ENCODE measurements around the gene BAZ2B.

Gene BAZ2B

DNA sequence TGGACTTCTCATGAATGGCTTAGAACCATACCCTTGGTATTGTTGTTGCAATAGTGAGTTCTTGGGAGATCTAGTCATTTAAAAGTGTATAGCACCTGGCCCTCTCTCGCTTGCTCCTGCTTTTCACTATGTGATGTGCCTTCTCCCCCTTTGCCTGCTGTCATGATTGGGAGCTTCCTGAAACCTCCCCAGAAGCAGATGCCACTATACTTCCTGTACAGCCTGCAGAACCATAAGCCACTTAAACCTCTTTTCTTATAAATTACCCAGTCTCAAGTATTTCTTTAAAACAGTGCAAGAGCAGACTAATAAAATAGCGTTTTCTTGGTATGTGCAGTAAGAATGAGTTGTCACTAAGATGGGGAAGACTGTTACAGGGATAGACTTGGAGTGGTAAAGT lies 31.6 kb downstream of the BAZ2B start:
- DNase-seq: no peak

GRCh38 chr2:159573846-159574606 lies 42.3 kb downstream of the BAZ2B start:
- no peak for DNase-seq

DNA sequence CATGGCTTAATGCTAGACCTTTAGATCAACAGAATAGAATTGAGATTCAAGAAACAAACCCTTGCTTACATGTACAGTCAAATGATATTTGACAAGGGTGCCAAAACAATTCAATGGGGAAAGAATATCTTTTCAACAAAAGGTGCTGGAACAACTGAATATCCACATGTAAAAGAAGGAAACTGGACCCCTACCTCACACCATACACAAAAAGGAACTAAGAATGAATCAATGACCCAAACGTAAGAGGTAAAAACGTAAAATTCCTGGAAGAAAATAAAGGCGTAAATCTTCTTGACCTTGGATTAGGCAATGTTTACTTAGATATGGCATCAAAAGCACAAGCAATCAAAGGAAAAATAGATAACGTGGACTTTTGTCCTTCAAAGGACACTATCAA lies 43.1 kb downstream of the BAZ2B start:
- no peak for DNase-seq

DNA sequence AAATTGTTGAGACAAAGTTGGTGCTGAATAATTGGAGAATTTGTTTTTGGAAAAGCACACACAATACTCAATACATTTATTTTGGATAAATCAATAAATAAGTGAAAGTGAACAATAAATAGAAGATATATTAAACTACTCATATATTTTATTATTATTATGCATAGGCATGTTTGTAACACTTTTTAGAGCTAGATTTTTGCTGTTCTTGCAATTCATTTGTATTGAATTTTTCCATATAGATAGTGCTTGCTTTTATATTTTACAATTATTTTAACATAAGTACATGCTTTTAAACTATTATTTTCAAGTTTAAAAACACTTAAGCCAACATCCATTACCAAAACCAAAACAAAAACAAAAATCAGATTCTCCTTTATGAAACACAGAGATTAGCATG lies 43.9 kb downstream of the BAZ2B start:
- no peak for DNase-seq

- DNase-seq: no peak
Observed at GRCh38 chr2:159571540-159572260, 44.6 kb downstream of the BAZ2B start.

DNA sequence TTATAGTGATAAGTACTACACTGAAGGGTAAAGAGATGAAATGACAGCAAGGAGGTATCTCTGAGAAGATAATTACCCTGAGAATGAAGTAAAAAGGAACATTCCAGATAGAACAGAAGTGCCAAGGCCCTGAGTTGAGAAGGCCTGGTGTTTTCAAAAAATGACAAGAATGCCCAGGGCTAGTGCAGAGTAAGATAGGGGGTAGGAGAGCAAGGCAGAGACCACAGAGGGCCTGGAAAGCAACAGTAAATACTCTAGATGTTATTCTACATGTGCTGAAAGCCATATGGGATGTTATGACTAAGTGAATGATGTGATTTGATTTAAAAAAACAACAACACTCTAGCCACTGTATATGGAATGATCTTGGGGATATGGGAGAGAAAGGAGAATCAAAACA lies 52.3 kb downstream of the BAZ2B start:
- DNase-seq: no peak

- DNase-seq: no peak
Observed at GRCh38 chr2:159562248-159562647, 54.1 kb downstream of the BAZ2B start.

- DNase-seq: no peak
Observed at GRCh38 chr2:159561786-159562185, 54.6 kb downstream of the BAZ2B start.

DNA sequence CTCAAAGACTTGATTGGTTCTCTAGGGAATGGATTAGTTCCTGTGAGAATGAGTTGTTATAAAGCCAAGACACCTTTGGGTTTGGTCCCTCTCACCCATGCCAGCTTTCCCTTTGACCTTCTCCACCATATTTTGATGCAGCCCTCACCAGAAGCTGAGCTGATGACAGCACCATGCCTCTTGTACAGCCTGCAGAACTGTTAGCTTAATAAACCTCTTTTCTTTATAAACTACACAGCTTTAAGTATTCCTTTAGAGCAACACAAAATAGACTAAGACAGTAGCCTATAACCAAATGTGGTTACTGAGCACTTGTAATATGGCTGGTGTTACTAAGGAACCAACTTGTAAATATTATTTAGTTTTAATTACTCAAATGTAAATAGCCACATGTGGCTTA lies 55.1 kb downstream of the BAZ2B start:
- DNase-seq: no peak

- no peak for DNase-seq
Observed at GRCh38 chr2:159559034-159559433, 57.3 kb downstream of the BAZ2B start.

GRCh38 chr2:159558479-159558878 lies 57.9 kb downstream of the BAZ2B start:
- DNase-seq: no peak

DNA sequence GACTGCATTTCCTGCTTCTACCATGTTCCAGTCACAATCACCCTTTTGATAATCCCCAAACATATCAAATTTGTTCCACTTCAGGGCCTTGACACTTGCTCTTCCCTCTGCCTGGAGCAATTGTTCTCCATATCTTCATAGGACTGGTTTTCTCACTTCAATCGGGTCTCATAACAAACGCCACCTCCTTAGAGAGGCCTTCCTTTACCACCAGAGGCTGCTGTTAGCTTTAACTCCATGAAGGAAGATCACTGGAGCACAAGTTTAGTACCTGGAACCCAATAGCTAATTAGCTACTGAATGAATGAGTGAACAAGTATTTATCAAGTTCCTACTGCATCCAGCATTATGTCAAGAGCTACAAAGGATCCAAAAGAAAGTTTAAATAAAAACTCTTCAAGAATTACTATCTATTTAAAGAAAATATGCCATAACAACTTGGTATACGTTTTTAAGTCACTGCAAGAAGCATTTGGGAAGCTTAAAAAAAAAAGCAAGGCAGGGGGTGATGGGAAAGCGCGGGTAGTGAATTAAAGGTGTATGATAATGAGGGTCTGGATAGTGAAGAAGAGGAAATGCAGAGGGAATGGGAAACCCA lies 58.8 kb downstream of the BAZ2B start:
- no peak for DNase-seq

DNA sequence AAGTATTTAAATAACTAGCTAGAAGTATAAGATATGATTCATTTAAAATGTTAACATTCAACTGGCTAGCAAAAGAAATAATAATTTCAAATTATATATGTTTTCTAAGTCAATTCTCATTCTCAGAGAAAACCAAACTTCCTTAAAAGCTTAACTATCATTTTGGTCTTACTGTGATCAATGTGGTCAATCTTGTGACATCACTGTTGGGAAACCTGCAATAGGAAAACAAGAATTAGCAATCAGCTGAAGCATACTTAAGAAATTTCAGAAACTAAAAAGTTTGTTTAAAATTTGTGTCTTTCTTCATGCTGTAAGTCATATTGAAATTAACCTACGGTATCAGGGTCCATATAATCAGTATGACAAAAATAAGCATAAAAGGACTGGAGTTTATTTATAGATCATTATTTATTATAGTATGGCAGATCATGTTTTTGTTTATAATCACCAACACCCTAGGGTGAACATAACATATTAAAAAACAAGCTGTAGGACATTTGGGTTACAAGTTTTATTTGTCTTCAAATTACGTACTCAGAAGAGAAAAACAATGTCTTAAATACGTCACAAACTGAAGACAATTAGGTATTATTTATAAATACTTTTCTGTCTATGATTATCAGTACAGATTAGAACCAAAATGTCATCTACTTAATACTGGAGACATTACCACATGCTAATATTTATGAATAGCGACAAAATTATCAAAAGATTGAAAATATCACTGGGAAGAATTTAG lies 60.5 kb downstream of the BAZ2B start:
- no peak for DNase-seq

- DNase-seq: no peak
Observed at GRCh38 chr2:159553727-159554126, 62.6 kb downstream of the BAZ2B start.

GRCh38 chr2:159551806-159552205 lies 64.5 kb downstream of the BAZ2B start:
- no peak for DNase-seq

DNA sequence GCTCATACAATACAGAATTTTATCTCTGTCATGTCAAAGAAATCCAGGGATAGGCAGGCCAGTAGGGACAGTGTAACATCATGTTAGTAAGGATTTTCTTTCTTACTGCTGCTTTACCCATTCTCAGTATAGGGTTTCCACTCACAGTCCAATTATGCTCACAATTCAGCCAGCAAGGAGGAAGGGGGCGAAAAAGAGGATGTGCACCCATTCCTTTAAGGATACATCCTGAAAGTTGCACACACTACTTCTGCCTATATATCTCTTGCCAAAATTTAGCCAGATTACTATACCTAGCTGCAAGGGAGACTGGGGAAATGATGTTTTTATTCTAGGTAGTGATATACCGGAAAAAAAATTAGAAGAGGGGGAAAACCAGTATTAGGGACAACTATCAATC lies 66.1 kb downstream of the BAZ2B start:
- DNase-seq: no peak

GRCh38 chr2:159549234-159549633 lies 67.1 kb downstream of the BAZ2B start:
- no peak for DNase-seq

DNA sequence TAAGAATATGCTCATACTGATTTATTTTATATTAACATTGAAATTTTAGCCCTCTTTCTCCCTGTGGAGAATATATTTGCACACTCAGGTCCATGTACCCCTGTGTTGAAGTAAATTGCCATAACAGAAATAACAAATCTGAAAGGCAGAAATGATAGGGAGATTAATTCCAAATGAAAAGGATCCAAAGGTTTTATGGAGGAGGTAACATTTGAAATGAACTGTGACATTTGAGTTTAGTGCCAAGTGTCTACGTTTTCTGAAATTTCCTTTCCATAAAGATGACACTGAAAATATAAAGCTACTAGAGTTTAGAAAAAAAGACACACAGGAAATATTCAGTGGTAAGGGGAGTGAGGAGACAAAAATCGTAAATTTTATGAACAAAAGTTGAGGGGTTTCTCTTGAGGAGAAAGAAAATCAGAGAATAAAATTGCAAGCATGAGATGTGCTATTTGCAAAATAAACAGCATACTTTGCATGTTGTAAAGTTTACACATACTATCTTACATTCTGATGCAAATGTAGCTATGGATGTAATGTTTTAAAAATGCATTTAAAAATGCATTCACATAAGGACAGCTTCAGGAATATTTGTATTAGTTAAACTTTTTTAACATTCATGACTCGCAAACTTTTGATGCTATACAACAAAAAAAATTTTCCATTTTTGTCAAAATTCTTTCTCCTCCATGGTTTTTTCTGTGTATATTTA lies 69.5 kb downstream of the BAZ2B start:
- DNase-seq: no peak

- DNase-seq: peak in 1 of 51 donors; percentile 25
Observed at GRCh38 chr2:159546039-159546438, 70.3 kb downstream of the BAZ2B start.

DNA sequence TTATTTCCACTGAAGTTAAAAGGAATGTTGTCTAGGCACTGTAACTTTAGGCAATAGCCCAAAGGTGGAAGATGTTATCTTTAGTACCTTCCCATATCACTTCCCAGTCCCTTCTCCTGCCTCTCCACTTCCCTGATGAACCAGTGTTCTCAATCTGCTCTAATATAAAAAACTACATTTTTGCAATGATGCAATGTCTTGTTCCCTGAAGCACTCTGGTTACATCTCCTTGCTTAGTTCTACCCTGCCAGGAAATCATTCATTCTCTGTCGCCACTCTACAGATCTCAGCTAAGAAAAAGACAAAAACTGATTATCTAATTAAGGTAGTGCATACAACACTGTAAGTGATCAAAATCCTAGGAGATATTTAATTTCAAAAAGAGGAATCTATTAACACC lies 71.3 kb downstream of the BAZ2B start:
- DNase-seq: no peak

DNA sequence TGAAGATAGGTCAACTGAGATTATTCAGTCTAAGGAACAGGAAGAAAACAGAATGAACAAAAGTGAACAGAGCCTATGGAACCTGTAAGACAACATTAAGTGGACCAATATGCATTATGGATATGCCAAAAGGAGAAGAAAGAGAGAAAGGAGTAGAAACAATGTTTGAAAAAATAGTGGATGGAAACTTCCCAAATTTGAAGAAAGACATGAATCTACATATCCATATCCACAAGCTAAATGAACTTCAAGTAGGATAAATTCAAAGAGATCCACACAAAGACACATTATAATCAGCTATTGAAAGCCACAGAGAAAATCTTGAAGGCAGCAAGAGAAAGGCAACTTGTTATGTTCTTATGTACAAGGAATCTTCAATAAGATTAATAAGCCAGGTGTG lies 74.2 kb downstream of the BAZ2B start:
- DNase-seq: no peak
